ENCODE measurements around the gene MAPK8IP1. TPM values are rescaled to one million over a fixed set of nuclear protein-coding genes. Genes with fewer than 3 reads are reported as not detected.

Gene MAPK8IP1
- polyA plus RNA-seq, 1 donor (not counting 4 experiments of a cell fraction or from before 2014, with no cell fraction given) = 0.51 TPM

GRCh38 chr11:45850446-45850845 lies 35.0 kb upstream of the MAPK8IP1 start:
- Histone ChIP-seq H4K20me1 (ENCODE audit: control insufficient read depth, extremely low read depth, insufficient read depth, low read length) (no peaks in the 10 kb centered on the region), H3K4me3 (ENCODE audit: control insufficient read depth in 2 of 3, extremely low read depth in 1 of 3, insufficient read depth in 2 of 3, low read depth in 1 of 3, low read length in 3 of 3) (no peak overlapping the region), H3K9me3 (ENCODE audit: control insufficient read depth, low read depth, low read length) (no peaks in the 10 kb centered on the region), H2AFZ (ENCODE audit: control insufficient read depth, low read length) (no peak overlapping the region), H3K4me1 (ENCODE audit: control insufficient read depth, extremely low read depth, insufficient read depth, low read length) (peaks cover 13% of the 10 kb centered on the region), H3K27me3 (ENCODE audit: control insufficient read depth, extremely low read depth, insufficient read depth, low read length) (no peaks in the 10 kb centered on the region), H3K27ac (ENCODE audit: control insufficient read depth, insufficient read depth, low read length) (no peak overlapping the region), H3K9ac (ENCODE audit: control insufficient read depth, extremely low read depth, insufficient read depth, low read length) (no peak overlapping the region), H3K4me2 (ENCODE audit: control insufficient read depth, extremely low read depth, insufficient read depth, low read depth, low read length) (no peak overlapping the region), H3K9me1 (ENCODE audit: control insufficient read depth, extremely low read depth, insufficient read depth, low read length) (no peaks in the 10 kb centered on the region), H3K36me3 (ENCODE audit: control insufficient read depth in 2 of 2, extremely low read depth in 1 of 2, insufficient read depth in 2 of 2, low read length in 2 of 2) (no peaks in the 10 kb centered on the region), H3K79me2 (ENCODE audit: control insufficient read depth, insufficient read depth, low read length) (peaks cover 33% of the 10 kb centered on the region)
- no peak for DNase-seq (ENCODE audit: low read depth, low spot score)
- FAIRE-seq = no peak
- dilution Hi-C loops (cut with MboI; ENCODE audit: extremely low pct_ligation_motif_present, low sequenced_read_pairs) = no loop called here
- no peak for TF ChIP-seq CTCF (optimal IDR thresholded peaks at IDR 0.05 in 1 of 3, IDR thresholded peaks at IDR 0.05 in 1 of 3, conservative IDR thresholded peaks at IDR 0.05 in 1 of 3; ENCODE audit: extremely low read depth in 1 of 3, insufficient read depth in 2 of 3, low read length in 3 of 3)
- no peak for TF ChIP-seq EZH2 (IDR thresholded peaks at IDR 0.05; ENCODE audit: low read length)

GRCh38 chr11:45851228-45851627 lies 34.2 kb upstream of the MAPK8IP1 start:
- no peak overlapping the region for H3K4me3 ChIP-seq (ENCODE audit: control insufficient read depth in 2 of 3, extremely low read depth in 1 of 3, insufficient read depth in 2 of 3, low read depth in 1 of 3, low read length in 3 of 3)
- FAIRE-seq = no peak
- dilution Hi-C loops (cut with MboI; ENCODE audit: extremely low pct_ligation_motif_present, low sequenced_read_pairs) = no loop called here
- H3K79me2 ChIP-seq (ENCODE audit: control insufficient read depth, insufficient read depth, low read length) = peaks cover 33% of the 10 kb centered on the region
- TF ChIP-seq EZH2 (IDR thresholded peaks at IDR 0.05; ENCODE audit: low read length) = no peak
- no peak for TF ChIP-seq CTCF (optimal IDR thresholded peaks at IDR 0.05 in 1 of 3, IDR thresholded peaks at IDR 0.05 in 1 of 3, conservative IDR thresholded peaks at IDR 0.05 in 1 of 3; ENCODE audit: extremely low read depth in 1 of 3, insufficient read depth in 2 of 3, low read length in 3 of 3)
- peaks cover 0 to 4% of the 10 kb centered on the region in 2 experiments for H3K36me3 ChIP-seq (ENCODE audit: control insufficient read depth in 2 of 2, extremely low read depth in 1 of 2, insufficient read depth in 2 of 2, low read length in 2 of 2)
- no peaks in the 10 kb centered on the region for H3K9me1 ChIP-seq (ENCODE audit: control insufficient read depth, extremely low read depth, insufficient read depth, low read length)
- no peak overlapping the region for H3K9ac ChIP-seq (ENCODE audit: control insufficient read depth, extremely low read depth, insufficient read depth, low read length)
- no peak for DNase-seq (ENCODE audit: low read depth, low spot score)
- H3K27me3 ChIP-seq (ENCODE audit: control insufficient read depth, extremely low read depth, insufficient read depth, low read length) = no peaks in the 10 kb centered on the region
- H3K9me3 ChIP-seq (ENCODE audit: control insufficient read depth, low read depth, low read length) = no peaks in the 10 kb centered on the region
- no peak overlapping the region for H3K27ac ChIP-seq (ENCODE audit: control insufficient read depth, insufficient read depth, low read length)
- H4K20me1 ChIP-seq (ENCODE audit: control insufficient read depth, extremely low read depth, insufficient read depth, low read length) = no peaks in the 10 kb centered on the region
- H3K4me1 ChIP-seq (ENCODE audit: control insufficient read depth, extremely low read depth, insufficient read depth, low read length) = peaks cover 13% of the 10 kb centered on the region
- no peak overlapping the region for H3K4me2 ChIP-seq (ENCODE audit: control insufficient read depth, extremely low read depth, insufficient read depth, low read depth, low read length)
- no peak overlapping the region for H2AFZ ChIP-seq (ENCODE audit: control insufficient read depth, low read length)

Data from keratinocyte (primary cell).